Inflammatory macrophage treated with lipopolysaccharide for 1 hour (primary cell): Measurements from ENCODE around the gene FAHD2B.
"Not testable (repeated sequence)": the region's sequence is repeated elsewhere in the genome, so short reads cannot be mapped to it uniquely, and the experiment has no call there.

ENCODE experiments used
- DNase-seq, 2 donors: peaks; one replicate each; pipeline ENCODE4 v3.0.0-alpha.2; 2020 to 2022

FAHD2B gene, protein sequence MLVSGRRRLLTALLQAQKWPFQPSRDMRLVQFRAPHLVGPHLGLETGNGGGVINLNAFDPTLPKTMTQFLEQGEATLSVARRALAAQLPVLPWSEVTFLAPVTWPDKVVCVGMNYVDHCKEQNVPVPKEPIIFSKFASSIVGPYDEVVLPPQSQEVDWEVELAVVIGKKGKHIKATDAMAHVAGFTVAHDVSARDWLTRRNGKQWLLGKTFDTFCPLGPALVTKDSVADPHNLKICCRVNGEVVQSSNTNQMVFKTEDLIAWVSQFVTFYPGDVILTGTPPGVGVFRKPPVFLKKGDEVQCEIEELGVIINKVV

DNA sequence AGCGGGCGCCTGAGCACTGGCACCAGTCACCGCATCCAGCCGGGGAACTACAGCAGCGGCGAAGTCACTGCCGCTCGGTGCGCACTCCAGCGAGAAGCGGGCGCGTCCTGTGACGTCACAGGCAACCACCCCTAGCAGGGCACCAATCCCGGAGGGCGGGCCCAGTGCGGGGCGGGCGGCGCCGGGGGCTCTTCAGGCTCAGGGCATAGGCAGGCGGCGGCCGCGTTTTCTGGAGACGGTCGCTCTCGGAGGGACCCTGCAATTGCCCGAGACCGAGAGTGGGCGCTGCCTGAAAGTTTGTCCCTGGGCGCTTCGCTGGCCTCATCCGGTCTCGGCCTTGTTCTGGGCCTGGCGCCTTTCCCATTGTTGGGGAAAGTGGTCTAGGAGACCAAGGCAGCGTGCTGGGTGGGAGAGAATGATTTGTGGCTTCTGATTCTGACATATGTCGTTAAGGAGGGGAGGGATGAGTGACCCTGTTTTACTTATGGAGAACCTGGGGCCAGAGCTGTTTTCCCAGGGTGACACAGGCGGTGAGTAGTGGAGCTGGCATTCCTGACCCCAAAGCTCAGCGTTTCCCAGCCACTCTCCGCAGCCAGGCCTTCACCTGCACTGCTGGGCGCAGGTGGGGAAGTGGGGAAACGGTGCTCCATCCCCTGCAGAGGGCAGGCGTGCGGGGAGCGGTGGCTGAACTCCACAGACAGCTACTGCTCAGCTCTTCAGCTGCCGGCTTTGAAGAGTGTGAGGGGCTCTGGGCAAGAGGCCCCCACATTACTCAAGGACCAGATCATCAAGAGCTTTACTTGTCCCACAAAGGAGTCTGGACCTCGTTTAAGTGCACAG lies at the start of gene FAHD2B:
Gene FAHD2B, minus strand, starts transcription at position 111 of the 840 bp plus-strand sequence. CDS start 3,176 bp downstream, outside the sequence.
- DNase-seq: peak; percentile 39 to 47

DNA sequence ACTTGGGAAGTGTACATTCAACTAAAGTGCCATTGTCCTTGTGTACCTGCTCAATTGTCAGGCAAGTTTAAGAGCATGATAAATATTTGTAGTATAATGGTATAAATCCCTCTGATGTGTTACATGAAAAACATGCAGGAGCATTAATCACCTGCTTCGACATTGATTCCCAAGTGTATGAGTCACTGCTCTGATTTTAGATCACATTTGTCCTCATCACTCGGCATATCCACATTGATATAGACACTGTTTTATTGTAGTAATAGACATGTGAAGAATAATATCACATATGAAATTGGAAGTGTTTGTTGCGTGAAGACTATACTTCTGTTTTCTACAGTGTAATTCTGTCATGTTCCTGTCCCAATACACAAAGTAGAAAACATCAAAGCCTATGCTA lies 49.3 kb upstream of the FAHD2B start:
- DNase-seq: not testable (repeated sequence)

DNA sequence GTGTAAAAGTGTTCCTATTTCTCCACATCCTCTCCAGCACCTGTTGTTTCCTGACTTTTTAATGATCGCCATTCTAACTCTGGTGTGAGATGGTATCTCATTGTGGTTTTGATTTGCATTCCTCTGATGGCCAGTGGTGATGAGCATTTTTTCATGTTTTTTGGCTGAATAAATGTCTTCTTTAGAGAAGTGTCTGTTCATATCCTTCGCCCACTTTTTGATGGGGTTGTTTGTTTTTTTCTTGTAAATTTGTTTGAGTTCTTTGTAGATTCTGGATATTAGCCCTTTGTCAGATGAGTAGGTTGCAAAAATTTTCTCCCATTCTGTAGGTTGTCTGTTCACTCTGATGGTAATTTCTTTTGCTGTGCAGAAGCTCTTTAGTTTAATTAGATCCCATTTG lies 34.4 kb upstream of the FAHD2B start:
- DNase-seq: not testable (repeated sequence)

DNA sequence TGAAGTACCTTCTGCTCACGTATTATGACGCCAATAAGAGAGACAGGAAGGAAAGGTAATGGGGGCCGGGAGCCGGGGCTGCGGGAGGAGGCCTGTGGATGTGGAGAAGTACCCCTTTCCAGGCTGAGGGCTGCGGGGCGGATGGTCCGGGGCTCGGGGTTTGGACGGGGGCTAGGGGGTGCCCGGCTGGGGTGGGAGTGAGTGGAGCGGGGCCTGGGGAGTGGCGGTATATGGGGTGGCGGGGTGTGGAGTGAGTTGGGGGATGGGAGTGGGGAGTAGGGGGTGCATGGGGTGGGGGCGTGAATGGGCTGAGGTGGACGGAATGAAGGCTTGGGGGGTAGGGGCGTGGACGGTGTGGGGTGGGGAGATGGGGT lies 19.2 kb upstream of the FAHD2B start:
- DNase-seq: not testable (repeated sequence)

DNA sequence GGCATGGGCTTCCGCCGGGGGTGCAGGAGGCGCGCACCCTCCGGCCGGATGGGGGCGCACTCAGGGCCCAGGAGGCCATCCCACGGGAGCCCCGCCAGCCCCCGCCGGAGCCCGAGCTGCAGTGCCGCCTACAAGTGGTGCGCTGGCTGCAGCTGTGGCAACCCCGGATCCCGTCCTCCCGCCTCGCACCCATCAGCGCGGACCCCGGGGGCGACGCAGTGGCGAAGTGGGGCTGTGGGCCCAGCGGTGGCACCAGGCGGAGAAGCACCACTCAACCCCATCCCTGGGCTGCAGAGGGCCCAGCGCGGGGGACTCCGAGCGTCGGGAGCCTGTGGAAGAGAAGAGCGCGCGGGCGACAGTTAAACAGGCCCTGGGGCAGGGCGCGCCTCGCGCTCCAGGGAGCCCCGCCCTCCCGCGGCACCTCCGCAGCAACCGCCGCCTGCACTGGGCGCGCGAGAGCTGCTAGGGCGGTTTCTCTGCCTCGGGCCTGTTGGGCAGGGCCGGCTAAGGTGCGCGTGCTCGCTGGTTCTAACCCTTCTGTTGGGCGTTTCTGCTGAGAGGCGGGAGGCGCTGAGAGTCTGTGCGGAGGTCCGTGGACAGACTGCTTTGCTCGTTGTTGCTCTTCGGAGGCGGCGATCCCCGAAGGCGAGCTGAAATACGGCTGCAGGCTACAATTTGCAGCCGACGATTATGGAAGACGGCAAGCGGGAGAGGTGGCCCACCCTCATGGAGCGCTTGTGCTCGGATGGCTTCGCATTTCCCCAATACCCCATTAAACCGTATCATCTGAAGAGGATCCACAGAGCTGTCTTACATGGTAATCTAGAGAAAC lies 18.6 kb upstream of the FAHD2B start, which contains the start of gene ANKRD36:
Gene ANKRD36, plus strand, starts transcription at position 104 of the 832 bp plus-strand sequence. Its CDS starts 587 bp downstream, at position 691.
- DNase-seq: peak; percentile 73 to 84

DNA sequence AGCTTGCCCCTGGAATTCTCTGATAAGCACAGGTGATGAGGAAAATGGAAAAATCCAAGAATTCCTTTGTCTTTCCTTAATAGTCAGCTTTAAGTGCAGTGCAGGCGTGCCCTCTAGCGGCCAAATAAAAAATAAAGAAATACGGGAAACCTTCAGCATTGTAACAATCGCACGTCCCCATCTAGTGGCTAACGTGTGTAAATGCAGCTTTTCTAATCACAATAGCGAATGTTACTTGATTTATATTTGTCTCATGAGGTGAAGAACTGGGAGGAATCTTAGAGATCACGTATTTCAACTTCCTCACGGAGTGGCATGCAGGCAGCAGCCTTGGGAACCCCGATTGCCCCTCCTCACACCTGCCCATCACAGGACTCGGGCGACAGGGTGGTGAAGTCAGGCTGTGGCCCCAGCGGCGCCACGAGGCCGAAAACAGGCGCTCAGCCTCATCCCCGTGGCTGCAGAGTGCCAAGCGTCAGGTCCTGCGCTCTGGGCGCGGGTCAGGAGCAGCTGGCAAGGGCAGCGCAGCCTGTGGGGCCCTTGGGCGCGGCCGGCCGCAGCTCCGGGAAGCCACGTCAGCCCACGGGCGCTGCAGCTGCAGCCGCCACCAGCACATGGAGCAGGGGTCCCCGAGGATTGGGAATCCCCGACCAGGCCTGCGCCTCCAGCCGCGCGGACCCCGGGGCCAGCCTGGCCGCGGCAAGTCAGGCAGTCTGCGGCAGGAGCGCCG lies 17.8 kb upstream of the FAHD2B start:
- peak; percentile 8 to 23 for DNase-seq

DNA sequence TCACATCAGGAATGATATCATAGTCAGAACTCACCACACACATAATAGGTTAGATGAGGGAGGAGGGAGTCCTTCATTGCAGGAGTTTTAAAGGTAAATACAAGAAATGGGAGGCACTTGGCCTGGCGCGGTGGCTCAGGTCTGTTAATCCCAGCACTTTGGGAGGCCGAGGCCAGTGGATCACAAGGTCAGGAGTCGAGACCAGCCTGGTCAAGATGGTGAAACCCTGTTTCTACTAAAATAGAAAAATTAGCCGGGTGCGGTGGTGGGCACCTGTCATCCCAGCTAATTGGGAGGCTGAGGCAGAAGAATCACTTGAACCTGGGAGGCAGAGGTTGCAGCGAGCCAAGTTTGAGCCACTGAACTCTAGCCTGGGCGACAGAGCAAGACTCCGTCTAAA lies 16.6 kb upstream of the FAHD2B start:
- DNase-seq: not testable (repeated sequence)

DNA sequence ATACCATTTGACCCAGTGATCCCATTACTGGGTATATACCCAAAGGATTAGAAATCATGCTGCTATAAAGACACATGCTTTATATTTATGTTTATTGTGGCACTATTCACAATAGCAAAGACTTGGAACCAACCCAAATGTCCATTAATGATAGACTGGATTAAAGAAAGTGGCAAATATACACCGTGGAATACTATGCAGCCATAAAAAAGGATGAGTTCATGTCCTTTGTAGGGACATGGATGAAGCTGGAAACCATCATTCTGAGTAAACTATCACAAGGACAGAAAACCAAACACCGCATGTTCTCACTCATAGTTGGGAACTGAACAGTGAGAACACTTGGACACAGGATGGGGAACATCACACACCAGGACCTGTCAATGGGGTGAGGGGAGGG lies 12.2 kb upstream of the FAHD2B start:
- not testable (repeated sequence) for DNase-seq

DNA sequence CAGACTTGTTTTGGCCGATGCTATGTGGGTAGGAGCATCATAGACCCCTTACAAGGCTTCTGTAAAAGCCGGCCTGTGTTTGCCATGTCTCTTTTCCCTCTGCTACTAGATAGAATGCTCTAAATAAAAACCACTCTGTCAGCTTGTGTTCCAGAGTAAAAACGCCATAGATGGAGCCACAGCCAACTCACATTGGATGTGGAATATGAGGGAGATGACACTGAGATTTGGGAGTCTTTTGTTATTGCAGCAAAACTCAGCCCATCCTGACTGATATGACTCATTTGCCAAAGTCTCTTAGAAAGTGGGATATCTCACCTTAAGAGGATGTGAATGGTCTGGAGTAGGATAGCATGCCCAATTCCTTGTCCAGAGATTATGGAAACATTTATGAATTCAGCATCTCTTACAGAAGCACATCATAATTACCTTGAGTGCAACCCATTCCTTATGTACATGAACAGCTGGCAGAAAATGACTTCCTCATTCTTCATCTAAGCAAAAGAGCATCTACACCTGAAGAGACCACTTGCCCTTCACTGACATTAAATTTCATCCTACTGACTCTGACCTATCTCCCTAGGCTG lies 4.2 kb upstream of the FAHD2B start:
- DNase-seq: not testable (repeated sequence)

DNA sequence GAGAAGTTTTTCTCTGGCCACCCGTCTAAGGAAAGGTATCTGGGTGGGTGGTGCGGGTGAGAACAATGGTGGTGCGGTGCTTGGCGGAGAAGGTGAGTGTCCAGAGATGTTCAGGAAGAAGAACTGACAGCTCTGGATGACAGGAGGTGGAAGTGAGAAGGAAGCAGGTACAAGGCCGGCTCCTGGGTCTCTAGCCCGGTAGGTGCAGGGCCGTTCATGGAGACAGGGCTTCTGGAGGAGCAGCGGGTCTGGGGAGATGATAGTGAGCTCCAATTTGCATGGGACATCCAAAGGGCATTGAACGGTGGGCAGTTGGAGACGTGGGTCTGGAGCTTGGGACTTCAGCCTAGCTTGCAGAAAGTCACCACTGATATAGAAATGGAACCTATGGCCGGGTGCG lies 979 bp upstream of the FAHD2B start:
- DNase-seq: no peak

DNA sequence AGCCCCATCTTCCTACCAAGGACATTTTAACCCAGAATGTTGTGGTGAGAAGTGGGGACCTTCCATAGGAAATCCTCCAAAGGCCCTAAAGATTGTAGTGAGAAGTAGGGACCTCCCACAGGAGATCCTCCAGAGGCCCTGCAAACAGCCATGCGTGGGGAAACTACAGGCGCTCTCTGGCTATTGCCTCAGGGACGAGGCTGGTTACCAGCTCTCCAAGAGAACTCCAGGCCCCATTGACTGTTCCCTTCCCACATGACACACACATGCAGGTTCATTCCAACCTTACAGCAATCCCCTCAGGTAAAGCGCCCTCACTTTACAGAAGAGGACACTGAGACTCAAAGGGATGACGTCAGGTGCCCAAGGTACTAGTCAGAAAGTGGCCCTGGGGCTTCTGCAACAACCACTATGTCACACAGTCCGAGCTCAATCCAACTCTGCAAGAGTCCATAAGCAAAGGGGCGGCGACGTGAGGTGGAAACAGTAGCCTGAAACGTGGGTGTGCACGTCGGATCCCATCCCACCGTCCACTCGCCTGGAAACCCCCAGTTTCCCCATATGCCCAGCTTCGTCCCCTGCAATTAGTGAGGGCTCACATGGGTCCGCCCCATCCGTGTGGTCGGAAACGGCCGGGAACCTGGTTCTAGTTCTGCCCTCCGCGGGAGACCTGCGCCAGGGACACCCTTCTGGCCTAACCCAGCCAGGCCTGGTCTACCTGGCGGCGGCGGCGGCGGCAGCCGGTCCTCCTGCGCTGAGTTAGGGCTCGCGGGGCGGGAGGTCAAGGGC lies 505 bp downstream of the FAHD2B start:
- peak in 1 of 2 donors; percentile 18 for DNase-seq

DNA sequence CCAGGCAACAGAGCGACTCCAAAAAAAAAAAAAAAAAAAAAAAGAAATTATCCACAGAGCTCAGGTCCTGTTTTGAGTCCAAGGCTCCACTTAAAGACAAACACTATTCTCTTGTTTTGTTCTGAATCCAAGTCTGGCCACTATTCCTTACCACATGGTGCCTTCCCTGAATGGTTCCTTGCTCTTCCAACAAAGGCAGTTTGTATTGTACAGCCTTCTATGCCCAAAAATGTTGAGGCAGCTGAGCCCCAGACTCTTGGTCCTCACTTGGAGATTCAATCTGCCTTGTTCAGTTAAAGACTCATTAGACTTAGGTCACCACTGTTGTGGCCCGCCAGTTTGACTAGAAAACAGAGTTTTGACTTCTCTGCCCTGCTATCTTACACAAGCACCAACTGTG lies 1.7 kb downstream of the FAHD2B start:
- DNase-seq: not testable (repeated sequence)

DNA sequence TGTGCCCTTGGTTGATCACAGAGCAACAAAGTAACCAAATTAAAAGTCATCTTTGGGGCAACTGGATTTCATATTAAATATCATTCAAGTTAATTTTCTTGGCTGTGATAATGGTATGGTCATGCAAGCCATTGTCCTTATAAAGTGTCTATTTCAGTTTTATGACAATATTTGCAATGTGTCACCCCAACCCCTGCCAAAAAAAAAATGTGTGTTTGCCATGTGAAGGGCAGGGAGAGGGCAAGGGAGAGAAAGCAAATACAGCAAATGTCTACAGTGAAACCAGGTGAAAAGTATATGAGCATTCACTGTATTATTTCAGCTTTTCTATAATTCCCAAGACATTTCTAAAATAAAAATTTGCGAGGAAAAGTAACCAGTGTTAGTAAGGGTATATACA lies 6.0 kb downstream of the FAHD2B start:
- not testable (repeated sequence) for DNase-seq

DNA sequence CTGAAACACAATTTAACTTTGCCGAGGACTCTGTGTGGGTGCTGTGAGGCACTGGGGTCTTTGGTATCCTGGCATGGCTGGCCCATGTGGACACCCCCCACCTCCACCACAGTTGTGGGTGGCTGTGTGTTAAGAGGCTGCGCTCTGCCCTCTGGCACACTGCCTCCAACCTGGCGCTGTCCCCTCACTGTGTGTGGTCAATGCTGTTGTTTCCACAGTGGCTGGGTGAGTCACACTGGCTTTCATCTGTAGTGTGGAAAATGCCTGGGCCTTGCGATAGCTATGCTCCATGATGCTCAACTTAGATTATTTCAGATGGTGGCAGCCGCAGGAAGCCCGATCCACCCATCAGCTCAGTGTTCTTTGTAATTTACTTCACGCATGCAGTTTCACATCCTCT lies 9.6 kb downstream of the FAHD2B start:
- DNase-seq: not testable (repeated sequence)

DNA sequence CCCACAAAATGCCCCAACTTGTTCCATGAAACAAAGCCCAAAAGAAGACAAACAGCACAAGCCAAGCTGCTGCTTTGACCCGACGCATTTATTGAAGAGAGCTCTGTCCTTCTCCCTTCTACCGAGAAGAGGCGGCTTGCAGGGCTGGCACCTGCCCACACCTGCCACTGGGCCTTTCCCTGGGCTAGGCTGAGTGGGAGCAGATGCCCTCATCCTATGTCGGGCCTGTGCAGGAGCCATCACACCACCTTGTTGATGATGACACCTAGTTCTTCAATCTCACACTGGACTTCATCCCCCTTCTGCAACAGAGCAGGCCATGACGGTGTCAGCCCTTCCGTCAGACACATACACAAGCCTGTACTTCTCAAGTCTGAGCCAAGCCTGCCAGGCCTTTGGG lies 11.2 kb downstream of the FAHD2B start:
- not testable (repeated sequence) for DNase-seq

DNA sequence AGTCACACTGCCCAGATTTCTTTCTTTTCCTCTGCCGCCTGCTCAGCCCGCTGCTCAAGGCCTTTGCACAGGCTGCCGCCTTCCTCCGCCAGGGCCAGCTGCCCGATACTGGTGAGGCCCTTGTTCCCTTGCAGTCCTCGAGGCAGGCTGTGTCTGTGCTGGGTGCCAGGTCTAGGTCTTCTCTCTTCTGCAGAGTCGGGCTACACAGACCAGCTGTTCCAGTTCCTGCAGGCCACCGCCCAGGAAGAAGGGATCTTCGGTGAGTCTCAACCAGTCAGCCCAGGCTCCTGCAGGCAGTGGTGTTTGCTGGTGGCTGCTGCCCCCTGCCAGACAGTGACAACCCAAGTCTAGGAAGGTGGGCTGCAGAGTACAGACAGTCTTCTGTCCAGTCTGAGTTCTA lies 12.5 kb downstream of the FAHD2B start:
- not testable (repeated sequence) for DNase-seq

DNA sequence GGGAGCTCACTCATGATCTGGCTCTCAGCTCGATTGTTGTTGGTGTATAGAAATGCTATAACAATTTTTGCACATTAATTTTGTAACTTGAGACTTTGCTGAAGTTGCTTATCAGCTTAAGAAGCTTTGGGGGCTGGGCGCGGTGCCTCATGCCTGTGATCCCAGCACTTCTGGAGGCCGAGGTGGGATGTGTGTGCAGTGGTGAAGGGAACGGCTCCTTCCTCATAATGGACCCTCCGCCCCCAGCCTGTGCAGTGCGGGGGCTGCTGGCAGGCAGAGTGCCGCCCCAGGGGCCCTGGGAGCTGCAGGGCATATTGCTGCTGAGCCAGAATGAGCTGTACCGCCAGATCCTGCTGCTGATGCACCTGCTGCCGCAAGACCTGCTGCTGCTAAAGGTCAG lies 13.8 kb downstream of the FAHD2B start:
- DNase-seq: not testable (repeated sequence)

DNA sequence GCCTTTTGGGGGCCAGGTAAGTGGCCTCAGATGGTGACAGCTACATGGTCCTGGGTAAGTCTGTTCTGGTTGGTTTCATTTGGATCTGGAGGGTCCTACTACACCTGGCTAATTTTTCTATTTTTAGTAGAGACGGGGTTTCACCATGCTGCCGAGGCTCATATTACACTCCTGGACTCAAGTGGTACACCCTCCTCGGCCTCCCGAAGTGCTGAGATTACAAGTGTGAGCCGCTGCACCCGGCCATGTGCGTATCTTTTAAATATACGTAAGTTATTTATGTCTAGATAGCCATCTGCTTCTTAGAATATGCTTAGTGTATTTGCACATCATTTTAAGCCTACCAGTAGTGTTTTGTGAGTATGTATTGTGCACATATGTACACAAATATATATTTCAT lies 17.5 kb downstream of the FAHD2B start:
- not testable (repeated sequence) for DNase-seq

DNA sequence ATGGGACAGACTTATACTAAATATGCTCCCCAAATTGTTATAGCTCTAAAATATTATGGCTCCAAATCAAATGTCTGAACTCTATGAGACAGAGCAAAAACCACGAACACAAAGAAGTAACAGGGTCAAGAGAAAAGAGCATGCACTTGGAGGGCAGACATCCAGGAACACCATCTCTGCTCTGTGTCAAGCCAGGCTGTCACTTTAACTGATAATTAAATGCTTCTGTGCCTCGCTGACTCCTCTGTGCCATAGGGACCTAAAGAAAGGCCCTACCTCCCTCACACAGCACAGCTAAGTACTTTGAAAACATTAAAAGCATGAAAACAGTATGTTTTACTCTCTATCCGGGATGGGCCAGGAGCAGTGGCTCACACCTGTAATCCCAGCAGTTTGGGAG lies 23.8 kb downstream of the FAHD2B start:
- not testable (repeated sequence) for DNase-seq

DNA sequence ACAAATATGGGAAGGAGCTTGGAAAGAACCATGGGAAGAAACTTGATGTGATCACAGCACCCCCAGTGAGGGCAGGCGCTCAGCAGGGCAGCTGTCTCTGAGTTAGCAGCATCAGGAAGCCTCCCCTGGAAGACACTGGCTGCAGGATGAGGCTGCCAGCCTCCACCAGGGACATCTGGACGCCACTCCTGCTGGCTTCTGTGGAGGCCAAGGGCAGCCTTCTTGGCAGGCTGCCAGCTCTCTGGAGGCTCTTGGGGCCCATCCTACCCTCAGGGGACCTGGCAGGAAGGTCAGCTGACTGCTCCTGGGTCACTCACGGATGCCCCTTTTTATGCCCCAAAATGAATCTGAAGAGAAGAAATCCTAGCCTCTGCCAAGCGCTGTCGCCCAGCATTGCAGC lies 26.0 kb downstream of the FAHD2B start:
- DNase-seq: not testable (repeated sequence)

DNA sequence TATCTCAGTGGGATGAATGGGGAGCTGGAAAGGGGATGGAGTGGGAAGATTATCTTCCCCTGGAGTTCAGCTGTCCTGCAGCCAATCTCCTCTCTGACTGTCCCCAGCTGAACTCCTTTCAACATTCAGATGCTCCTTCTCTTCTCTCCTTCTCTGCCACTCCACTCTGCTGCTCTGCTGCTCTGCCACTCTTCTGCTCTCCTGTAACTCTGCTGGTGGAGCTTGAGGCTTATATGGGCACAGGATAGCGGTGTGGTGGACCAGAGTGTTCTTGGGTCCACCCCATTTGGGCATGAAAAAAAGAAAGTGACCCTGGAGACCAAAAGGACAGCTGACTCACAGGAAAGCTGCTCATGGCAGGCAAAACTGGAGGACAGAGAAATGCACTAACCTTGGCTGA lies 26.6 kb downstream of the FAHD2B start:
- DNase-seq: no peak
